HG02981 (cell line): ENCODE measurements around the gene LRRC56.

Source experiments
- ATAC-seq: cut with Tn5 transposase; IDR thresholded peaks from one replicate; pipeline ENCODE4 v1.9.1; 2021; ENCODE audit warnings: mild to moderate bottlenecking, moderate library complexity; ENCODE audit not compliant: unreplicated experiment

LRRC56 gene

DNA sequence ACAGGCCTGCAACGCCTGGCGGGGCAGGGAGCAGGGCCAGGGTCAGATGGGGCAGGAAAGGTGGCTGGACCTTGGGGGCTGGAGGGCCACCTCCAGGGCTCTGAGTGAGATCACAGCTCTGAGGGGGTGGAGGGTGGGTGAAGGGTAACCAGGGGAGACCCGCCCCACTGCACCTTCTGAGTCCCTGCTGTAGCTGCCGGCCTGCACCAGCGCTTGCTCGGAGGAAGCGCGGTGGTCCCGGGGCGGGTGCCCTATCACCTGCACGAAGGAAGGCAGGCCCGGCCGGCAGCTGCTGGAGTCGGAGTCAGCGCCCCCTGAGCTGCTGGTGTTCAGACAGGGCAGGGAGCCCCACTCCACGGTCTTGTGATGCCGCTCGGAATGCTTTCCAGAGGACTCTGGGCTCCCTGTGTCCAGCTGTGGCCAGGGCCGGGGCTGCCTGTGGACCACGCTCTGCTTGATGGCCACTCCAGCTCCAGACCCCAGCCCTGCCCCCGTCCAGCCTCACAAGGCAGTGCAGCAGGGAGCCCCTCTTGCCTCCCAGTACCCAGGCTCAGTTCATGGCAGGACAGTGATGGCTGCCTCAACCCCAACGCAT, 19.4 kb downstream of the LRRC56 start:
- no peak for ATAC-seq

- no peak for ATAC-seq
Measured at GRCh38 chr11:557328-558132, 20.2 kb downstream of the LRRC56 start.

DNA sequence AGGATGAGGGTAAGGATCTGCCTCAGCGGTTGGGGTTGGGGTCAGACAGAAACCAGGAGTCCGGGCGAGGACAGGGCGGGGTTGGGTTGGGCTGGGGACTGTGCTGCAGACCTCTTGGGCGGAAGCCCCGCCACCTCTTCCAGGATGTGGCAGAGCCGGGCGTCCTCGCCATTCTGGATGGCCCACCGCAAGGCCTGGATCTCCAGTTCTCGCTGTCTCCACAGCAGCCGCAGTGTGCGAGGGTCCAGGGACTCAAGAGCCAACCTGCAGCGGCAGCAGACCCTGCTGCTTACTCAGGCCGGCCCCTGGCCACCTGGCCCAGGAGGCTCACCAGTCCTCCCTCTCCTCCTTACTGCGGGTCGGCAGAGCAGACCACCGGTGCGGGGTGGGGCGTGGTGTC, 21.2 kb downstream of the LRRC56 start:
- ATAC-seq = no peak

DNA sequence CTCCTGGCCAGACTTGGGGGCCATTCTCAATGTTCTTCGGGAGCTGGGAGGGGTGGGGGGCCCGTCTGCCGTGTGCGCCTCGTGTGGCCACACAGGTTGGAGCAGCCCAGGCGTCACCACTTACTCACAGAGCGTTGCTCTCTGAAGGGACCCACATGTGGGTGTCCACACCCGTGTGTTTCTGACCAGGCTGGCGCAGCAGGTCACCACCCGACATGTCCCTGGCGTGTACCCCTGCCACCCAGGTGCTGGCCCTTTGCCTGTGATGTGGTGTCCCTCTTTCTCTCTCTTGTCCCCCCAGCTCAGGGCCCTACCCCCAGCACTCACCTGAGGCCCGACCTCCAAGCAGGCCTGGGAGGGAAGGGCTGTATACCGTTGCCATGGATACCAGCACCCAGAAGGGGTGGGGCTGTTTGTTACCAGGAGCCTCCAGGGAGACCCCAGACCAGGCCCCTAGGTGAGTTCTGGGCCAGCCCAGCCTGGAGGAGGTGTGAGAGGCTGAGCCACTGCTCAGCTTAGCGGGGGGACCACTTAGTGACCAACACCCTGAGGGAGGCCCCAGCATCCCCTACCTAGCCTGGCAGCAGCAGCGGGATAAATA, 21.8 kb downstream of the LRRC56 start:
- no peak for ATAC-seq

DNA sequence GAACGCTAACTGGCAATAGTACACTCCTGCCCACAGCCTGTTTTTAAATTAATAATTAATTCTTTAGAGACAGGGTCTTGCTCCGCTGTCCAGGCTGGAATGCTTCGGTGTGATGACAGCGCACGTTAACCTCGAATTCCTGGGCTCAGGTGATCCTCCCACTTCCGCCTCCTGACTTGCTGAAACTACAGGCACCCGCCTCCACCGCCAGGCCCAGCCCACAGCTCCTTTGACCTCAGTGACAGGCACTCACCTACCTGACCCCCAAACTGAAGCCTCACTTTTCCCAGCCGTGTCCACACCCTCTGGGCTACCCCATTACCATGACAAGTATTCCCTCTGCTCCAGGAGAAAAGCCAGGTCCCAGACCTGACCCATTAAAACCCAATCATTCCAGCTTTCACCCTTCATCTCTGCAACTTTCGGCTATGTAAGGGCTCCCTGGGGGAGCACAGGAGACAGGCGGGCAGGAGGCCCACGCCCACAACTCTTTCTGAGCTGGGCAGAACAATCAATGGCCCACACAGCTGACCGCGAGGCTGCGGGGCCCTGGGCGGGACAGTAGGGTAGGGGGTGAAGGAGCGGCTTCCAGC, 22.5 kb downstream of the LRRC56 start:
- no peak for ATAC-seq

DNA sequence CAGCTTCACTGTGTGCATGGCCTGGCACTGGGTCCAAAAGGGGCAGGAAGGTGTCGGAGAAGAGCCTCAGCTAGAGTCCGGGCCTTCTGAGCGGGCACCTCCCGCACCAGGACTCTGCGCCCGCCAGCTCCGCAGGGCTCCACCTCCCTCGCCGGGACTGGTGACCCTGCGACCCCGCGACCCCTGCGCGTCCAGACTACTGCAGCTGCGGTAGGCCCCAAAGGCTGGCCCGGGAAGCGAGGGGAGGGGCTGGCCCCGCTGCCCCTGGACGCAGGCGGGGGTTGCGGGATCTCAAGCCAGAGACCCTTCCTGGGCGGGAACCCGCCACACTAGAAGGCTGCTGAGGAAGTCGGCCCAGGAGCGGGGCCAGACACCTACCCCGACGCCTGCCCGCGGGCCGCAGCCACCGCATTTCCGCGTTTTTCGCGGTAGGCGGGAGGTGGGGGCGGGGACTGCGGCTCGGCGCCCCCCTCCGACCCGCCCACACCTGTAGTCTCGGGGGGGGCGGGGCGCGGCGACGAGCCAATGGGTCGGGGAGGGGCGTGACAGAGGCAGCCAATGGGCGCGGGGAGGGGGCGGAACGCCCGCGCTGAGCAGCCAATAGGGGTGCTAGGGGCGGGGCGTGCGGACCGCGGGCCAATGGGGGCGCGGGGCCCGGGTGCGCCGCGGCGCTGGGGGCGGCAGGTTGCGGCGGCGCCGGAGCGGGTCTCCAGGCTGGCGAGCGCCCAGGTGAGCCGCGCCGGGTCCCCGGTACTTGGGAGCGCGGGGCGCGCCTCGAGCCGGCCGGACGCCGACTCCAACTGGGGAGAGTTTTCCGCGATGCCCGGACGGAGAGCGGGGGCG, 23.2 kb downstream of the LRRC56 start, which contains the start of the genes LMNTD2 and RASSF7:
Gene LMNTD2 (minus strand): TSS at position 434 of the 843 bp plus-strand sequence. CDS start 22 bp downstream, at position 412.
Gene RASSF7 (plus strand): TSS at position 666 of the 843 bp plus-strand sequence. CDS start 799 bp downstream, outside the sequence.
- ATAC-seq = peak; percentile 79

GRCh38 chr11:561148-562003, 24.0 kb downstream of the LRRC56 start:
- peak; percentile 22 for ATAC-seq

DNA sequence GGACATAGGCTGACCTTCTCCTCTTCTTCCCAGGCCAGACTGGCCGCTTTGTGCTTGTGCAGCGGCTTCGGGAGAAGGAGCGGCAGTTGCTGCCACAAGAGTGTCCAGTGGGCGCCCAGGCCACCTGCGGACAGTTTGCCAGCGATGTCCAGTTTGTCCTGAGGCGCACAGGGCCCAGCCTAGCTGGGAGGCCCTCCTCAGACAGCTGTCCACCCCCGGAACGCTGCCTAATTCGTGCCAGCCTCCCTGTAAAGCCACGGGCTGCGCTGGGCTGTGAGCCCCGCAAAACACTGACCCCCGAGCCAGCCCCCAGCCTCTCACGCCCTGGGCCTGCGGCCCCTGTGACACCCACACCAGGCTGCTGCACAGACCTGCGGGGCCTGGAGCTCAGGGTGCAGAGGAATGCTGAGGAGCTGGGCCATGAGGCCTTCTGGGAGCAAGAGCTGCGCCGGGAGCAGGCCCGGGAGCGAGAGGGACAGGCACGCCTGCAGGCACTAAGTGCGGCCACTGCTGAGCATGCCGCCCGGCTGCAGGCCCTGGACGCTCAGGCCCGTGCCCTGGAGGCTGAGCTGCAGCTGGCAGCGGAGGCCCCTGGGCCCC, 24.8 kb downstream of the LRRC56 start:
- no peak for ATAC-seq

GRCh38 chr11:563066-563811, 25.9 kb downstream of the LRRC56 start:
- ATAC-seq = no peak

GRCh38 chr11:563812-564578, 26.7 kb downstream of the LRRC56 start:
- ATAC-seq = no peak

DNA sequence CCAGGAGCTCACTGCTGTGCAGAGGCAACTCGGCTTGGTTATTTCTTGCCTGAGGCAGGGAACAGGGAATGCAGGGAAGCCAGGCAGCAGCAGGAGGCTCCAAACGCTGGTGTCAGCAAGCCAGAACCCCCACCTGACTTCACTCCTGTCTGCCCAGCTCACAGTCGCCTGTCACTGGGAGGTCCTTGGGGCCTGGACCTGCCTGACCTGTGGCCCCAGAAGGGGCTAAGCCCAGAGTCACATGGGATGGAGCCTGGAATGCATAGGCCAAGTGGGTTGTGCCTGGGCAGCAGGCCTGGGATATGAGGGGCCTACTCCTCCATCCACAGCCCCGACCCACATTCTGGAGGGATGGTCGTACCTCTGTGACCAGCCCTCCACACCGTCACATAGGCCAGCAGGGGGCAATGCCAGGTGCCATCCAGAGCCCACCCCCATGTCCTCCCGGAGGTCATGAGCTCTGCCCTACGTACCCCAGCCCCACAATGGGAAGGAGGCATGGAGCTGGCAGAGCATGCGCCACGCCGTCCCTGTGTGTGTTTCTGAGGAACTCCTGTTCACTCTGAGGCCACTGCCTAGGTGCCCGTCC, 28.7 kb downstream of the LRRC56 start:
- ATAC-seq = no peak

DNA sequence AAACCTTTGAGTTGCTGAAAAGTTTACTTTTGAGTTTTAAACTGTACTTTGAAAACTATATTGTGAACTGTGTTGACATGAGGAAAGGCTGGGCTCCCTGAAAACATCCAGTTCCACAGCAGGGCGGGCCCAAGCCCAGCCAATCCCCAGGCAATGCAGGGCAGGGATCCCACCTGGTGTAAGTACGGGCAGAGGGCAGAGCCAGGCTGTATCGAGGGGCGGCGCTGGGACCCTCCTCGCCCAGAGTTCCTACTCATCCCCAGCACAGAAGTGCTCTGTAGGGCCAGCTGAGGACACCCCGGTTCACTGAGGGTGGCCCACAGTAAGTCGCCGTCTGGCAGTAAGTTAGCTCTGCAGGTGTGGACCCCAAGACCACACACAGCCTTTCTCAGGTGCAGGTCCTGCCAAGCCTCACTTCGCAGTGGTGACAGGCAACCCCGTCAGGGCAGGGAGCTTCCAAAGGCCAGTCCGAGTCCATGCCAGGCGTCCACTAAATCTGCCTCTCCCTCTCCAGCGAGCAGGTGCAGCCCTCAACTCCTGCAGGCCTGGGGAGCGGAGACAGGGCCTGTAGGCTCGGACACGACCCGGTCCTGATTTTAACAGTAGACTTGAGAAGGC, 29.8 kb downstream of the LRRC56 start:
- ATAC-seq = no peak

DNA sequence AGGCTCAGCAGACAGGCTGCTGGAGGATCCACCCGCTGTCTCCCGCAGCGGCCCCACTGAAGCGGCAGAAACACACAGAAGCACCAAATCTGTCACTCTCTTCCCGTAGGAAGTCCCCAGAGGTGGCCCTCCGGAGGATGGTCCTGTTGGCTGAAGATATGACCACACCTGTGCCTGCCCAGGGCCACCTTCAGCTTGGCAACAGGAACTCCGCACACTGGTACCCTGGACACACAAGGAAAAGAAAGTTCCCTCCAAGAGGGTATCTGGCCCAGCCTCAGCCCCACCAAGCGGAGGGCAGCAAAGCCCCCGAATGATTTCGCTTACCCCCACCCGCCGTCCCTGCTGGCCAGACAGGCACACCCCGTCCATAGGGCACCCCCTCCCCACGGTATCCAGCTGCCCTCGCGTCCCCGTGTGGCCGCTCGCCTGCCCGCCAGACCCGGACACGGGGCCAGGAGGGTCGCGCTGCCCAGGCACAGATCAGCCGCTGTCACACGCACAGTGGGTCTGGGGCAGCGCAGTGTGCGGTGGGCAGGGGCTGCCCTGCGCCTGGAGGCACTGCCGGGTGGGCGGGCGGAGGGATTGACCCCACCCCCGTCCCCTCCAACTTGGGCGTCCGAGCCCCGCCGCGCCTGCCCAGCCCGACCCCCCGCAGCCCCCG, 30.4 kb downstream of the LRRC56 start:
- peak; percentile 5 for ATAC-seq

- ATAC-seq = peak; percentile 83
Measured at GRCh38 chr11:568306-569157, 31.2 kb downstream of the LRRC56 start.

- ATAC-seq = no peak
Measured at GRCh38 chr11:569158-569885, 32.0 kb downstream of the LRRC56 start.
